Thoracic aorta (tissue), 2 donors: ENCODE results near the gene CCDC33. TPM values are rescaled to one million over a fixed set of nuclear protein-coding genes. Genes with fewer than 3 reads are reported as not detected.

ENCODE experiments used
- ATAC-seq: fragments of 150-250 bp; one replicate; pipeline ENCODE4 v1.8.0; 2017; ENCODE audit warnings: low read depth; ENCODE audit not compliant: insufficient number of reproducible peaks, low FRiP score
- DNase-seq: peaks from one replicate; pipeline ENCODE4 v3.0.0-alpha.2; 2020; ENCODE audit warnings: low spot score
- H3K27ac ChIP-seq, 2 donors: fragments of 200-600 bp; sonication (generic); 1 replicate in 1 of 2; 2 replicates in 1 of 2; pipeline ENCODE4 v1.5.1; 2016; ENCODE audit warnings: mild to moderate bottlenecking in 2 of 2, moderate library complexity in 2 of 2
- H3K27me3 ChIP-seq: fragments of 200-600 bp; sonication (generic); replicated peaks from 2 replicates; pipeline ENCODE4 v1.6.0; 2016; ENCODE audit warnings: mild to moderate bottlenecking; ENCODE audit not compliant: insufficient read depth
- H3K36me3 ChIP-seq: fragments of 200-600 bp; sonication (generic); one replicate; pipeline ENCODE4 v1.5.1; 2016
- H3K4me1 ChIP-seq, 2 donors: fragments of 200-600 bp; sonication (generic); 1 replicate in 1 of 2; 2 replicates in 1 of 2; pipeline versions ENCODE4 v1.5.1 to v1.6.0; 2016; ENCODE audit warnings: low read depth in 2 of 2, mild to moderate bottlenecking in 1 of 2; ENCODE audit not compliant: control insufficient read depth in 1 of 2
- H3K4me3 ChIP-seq: fragments of 200-600 bp; sonication (generic); 2 replicates; pipeline ENCODE4 v1.5.1; 2016; ENCODE audit warnings: mild to moderate bottlenecking
- H3K9me3 ChIP-seq: fragments of 200-600 bp; sonication (generic); 2 replicates; pipeline ENCODE4 v1.5.1; 2016
- CTCF ChIP-seq: fragments of 200-600 bp; sonication (generic); IDR thresholded peaks from one replicate; pipeline ENCODE4 v1.5.1; 2019; ENCODE audit warnings: antibody characterized with exemption
- total RNA-seq, 2 donors: library from RNA; depleted of rRNA; stranded (reverse); fragments of >200 nt; gene quantifications; one replicate each; pipeline versions ENCODE4 v1.1.0 to v1.2.3, GENCODE V29; 2016

The CCDC33 gene
- total RNA-seq, 2 donors from 2014 or later: not detected

GRCh38 chr15:74253211-74253921 is 17.2 kb downstream of the CCDC33 start:
- Histone ChIP-seq H3K27ac (no peak overlapping the region), H3K4me1 (peaks cover 3 to 34% of the 10 kb centered on the region in 2 donors), H3K9me3 (no peaks in the 10 kb centered on the region), H3K27me3 (no peaks in the 10 kb centered on the region), H3K36me3 (no peaks in the 10 kb centered on the region), H3K4me3 (no peak overlapping the region)
- no peak for TF ChIP-seq CTCF
- ATAC-seq (no peak), DNase-seq (no peak)

- no peak overlapping the region for H3K27ac ChIP-seq
- H3K27me3 ChIP-seq: no peaks in the 10 kb centered on the region
- no peak for TF ChIP-seq CTCF
- H3K4me3 ChIP-seq: no peak overlapping the region
- no peaks in the 10 kb centered on the region for H3K36me3 ChIP-seq
- DNase-seq (no peak), ATAC-seq (no peak)
- H3K4me1 ChIP-seq: peaks cover 0 to 10% of the 10 kb centered on the region in 2 donors
- no peaks in the 10 kb centered on the region for H3K9me3 ChIP-seq
Observed at GRCh38 chr15:74257105-74257504, 21.0 kb downstream of the CCDC33 start.

GRCh38 chr15:74257623-74258022 is 21.5 kb downstream of the CCDC33 start:
- Histone ChIP-seq H3K4me1 (peaks cover 0 to 5% of the 10 kb centered on the region in 2 donors), H3K27me3 (no peaks in the 10 kb centered on the region), H3K9me3 (no peaks in the 10 kb centered on the region), H3K36me3 (no peaks in the 10 kb centered on the region), H3K27ac (no peak overlapping the region), H3K4me3 (no peak overlapping the region)
- DNase-seq (no peak), ATAC-seq (no peak)
- no peak for TF ChIP-seq CTCF

- DNase-seq: no peak
Observed at GRCh38 chr15:74258456-74259291, 22.5 kb downstream of the CCDC33 start.

More at GRCh38 chr15:74258456-74259291, 22.5 kb downstream of the CCDC33 start:
- Histone ChIP-seq H3K27me3 (no peaks in the 10 kb centered on the region), H3K4me3 (no peak overlapping the region), H3K4me1 (no peaks in the 10 kb centered on the region), H3K9me3 (no peaks in the 10 kb centered on the region), H3K36me3 (no peaks in the 10 kb centered on the region), H3K27ac (no peak overlapping the region)
- ATAC-seq: no peak
- TF ChIP-seq CTCF: no peak
